OCI-LY1 (cell line): Measurements from ENCODE around the gene ILF2.

Source experiments
- EZH2 ChIP-seq: fragments of 200-600 bp; sonication (generic), shearing (Covaris generic); IDR thresholded peaks from 2 replicates; pipeline ENCODE4 v1.8.0; 2017; ENCODE audit warnings: borderline replicate concordance, mixed run types, mild to moderate bottlenecking, antibody characterized with exemption, low read length, moderate library complexity, mixed read lengths
- TF ChIP-seq, protein P1 (sequence below): fragments of 200-600 bp; sonication (generic), shearing (Covaris generic); IDR thresholded peaks from 2 replicates; pipeline ENCODE4 v1.5.1; 2017; ENCODE audit warnings: mild to moderate bottlenecking, antibody characterized with exemption, low read length, moderate library complexity, mixed read lengths

DNA sequence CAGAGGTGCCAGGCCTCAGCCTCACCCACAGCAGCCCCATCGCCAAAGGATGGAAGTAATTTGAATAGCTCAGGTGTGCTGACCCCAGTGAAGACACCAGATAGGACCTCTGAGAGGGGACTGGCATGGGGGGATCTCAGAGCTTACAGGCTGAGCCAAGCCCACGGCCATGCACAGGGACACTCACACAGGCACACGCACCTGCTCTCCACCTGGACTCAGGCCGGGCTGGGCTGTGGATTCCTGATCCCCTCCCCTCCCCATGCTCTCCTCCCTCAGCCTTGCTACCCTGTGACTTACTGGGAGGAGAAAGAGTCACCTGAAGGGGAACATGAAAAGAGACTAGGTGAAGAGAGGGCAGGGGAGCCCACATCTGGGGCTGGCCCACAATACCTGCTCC is 22.7 kb upstream of the ILF2 start:
- TF ChIP-seq, protein P1, sequence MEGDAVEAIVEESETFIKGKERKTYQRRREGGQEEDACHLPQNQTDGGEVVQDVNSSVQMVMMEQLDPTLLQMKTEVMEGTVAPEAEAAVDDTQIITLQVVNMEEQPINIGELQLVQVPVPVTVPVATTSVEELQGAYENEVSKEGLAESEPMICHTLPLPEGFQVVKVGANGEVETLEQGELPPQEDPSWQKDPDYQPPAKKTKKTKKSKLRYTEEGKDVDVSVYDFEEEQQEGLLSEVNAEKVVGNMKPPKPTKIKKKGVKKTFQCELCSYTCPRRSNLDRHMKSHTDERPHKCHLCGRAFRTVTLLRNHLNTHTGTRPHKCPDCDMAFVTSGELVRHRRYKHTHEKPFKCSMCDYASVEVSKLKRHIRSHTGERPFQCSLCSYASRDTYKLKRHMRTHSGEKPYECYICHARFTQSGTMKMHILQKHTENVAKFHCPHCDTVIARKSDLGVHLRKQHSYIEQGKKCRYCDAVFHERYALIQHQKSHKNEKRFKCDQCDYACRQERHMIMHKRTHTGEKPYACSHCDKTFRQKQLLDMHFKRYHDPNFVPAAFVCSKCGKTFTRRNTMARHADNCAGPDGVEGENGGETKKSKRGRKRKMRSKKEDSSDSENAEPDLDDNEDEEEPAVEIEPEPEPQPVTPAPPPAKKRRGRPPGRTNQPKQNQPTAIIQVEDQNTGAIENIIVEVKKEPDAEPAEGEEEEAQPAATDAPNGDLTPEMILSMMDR, result no peak
- TF ChIP-seq EZH2, result no peak
